ENCODE data around the gene MYEOV. TPM values are rescaled to one million over a fixed set of nuclear protein-coding genes. Genes with fewer than 3 reads are reported as not detected.

Gene MYEOV
- total RNA-seq, 1 experiment from 2014 or later, result 1.4 TPM

GRCh38 chr11:69335007-69335780, 41.2 kb downstream of the MYEOV start:
- DNase-seq (ENCODE audit: low spot score), result no peak

DNA sequence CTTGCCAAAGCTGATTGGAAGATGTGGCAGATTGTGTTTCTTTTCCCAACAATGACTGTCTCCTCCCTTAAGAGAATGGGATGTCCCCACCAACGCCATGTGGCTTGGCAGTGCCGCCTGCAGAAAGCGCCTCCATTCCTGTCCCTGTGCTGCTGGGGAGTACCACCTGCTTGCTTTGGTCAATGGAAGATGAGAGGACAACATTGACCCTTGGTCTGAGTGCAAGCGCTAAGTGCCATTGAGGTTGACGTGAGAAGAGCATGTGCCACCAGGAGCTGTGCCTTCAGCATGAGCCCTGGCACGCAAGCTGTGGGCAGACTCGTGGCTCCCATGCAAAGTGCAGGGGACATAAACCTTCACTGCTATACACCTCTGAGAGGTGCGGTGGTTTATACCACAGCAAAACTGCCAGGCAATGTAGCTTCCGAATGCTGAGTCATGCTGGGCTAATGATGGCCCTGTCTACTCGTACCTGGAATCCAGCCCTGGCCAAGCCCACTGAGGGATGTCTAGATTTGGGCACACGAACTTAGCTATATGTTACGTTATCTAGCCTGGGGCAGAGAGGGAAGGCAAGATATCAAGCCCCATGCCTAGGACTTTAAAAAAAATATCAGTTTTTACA, 41.9 kb downstream of the MYEOV start:
- ChIA-PET CTCF (interaction anchor here (1.0 to 1.3 kb wide), 2 partner anchors 204 to 234 kb away, joined by 3 to 4 read pairs; no protein-coding TSS in a partner anchor), POLR2A (no interaction called here)
- DNase-seq (ENCODE audit: low spot score) (no peak), ATAC-seq (no peak)
- peaks cover 4% of the 10 kb centered on the region; the same call in 1 of the 2 replicates for H3K36me3 Mint-ChIP-seq
- H3K27me3 Mint-ChIP-seq (ENCODE audit: low read depth), result no peaks in the 10 kb centered on the region
- no peak overlapping the region for H3K27ac Mint-ChIP-seq
- peaks cover 11% of the 10 kb centered on the region for H3K4me1 Mint-ChIP-seq
- peak; percentile 72; the same call in 1 of the 2 replicates for TF ChIP-seq NFE2L1 (CRISPR knock-in tag; IDR thresholded peaks at IDR 0.05)
- TF ChIP-seq ZNF138 (CRISPR knock-in tag; conservative IDR thresholded peaks at IDR 0.05), result no peak
- peaks cover 17% of the 10 kb centered on the region for H3K9me3 Mint-ChIP-seq
- no peak overlapping the region for H3K4me3 Mint-ChIP-seq

More at GRCh38 chr11:69335007-69335780, 41.2 kb downstream of the MYEOV start:
- Mint-ChIP-seq H3K27ac (no peak overlapping the region), H3K9me3 (peaks cover 13% of the 10 kb centered on the region), H3K4me3 (no peak overlapping the region), H3K4me1 (peaks cover 13% of the 10 kb centered on the region), H3K36me3 (peaks cover 4% of the 10 kb centered on the region; the same call in 1 of the 2 replicates), H3K27me3 (ENCODE audit: low read depth) (no peaks in the 10 kb centered on the region)
- POLR2A ChIA-PET, result no interaction called here
- CTCF ChIA-PET, result interaction anchor here (1.0 to 1.3 kb wide), 2 partner anchors 204 to 234 kb away, joined by 3 to 4 read pairs; no protein-coding TSS in a partner anchor
- ATAC-seq, result no peak
- TF ChIP-seq ZNF416 (CRISPR knock-in tag; IDR thresholded peaks at IDR 0.05) (no peak), PRDM15 (CRISPR knock-in tag; IDR thresholded peaks at IDR 0.05) (no peak), MYBL2 (CRISPR knock-in tag; IDR thresholded peaks at IDR 0.05) (no peak), EMX1 (CRISPR knock-in tag; IDR thresholded peaks at IDR 0.05) (no peak), NR3C1 (CRISPR knock-in tag; conservative IDR thresholded peaks at IDR 0.05; ENCODE audit: low read depth) (no peak), ESRRA (CRISPR knock-in tag; IDR thresholded peaks at IDR 0.05; ENCODE audit: borderline replicate concordance) (no peak), ZNF121 (CRISPR knock-in tag; IDR thresholded peaks at IDR 0.05) (no peak), ZNF317 (CRISPR knock-in tag; IDR thresholded peaks at IDR 0.05; ENCODE audit: borderline replicate concordance, low read depth) (no peak), ZNF423 (CRISPR knock-in tag; IDR thresholded peaks at IDR 0.05) (no peak), SOX15 (CRISPR knock-in tag; IDR thresholded peaks at IDR 0.05) (no peak)

- DNase-seq (ENCODE audit: low spot score) (no peak), ATAC-seq (no peak)
- Mint-ChIP-seq H3K36me3 (peaks cover 4% of the 10 kb centered on the region; the same call in 1 of the 2 replicates), H3K4me3 (no peak overlapping the region), H3K9me3 (peaks cover 17% of the 10 kb centered on the region), H3K4me1 (peaks cover 12% of the 10 kb centered on the region), H3K27me3 (ENCODE audit: low read depth) (no peaks in the 10 kb centered on the region), H3K27ac (no peak overlapping the region)
- POLR2A ChIA-PET, result no interaction called here
- CTCF ChIA-PET, result no interaction called here
- TF ChIP-seq, protein P1, sequence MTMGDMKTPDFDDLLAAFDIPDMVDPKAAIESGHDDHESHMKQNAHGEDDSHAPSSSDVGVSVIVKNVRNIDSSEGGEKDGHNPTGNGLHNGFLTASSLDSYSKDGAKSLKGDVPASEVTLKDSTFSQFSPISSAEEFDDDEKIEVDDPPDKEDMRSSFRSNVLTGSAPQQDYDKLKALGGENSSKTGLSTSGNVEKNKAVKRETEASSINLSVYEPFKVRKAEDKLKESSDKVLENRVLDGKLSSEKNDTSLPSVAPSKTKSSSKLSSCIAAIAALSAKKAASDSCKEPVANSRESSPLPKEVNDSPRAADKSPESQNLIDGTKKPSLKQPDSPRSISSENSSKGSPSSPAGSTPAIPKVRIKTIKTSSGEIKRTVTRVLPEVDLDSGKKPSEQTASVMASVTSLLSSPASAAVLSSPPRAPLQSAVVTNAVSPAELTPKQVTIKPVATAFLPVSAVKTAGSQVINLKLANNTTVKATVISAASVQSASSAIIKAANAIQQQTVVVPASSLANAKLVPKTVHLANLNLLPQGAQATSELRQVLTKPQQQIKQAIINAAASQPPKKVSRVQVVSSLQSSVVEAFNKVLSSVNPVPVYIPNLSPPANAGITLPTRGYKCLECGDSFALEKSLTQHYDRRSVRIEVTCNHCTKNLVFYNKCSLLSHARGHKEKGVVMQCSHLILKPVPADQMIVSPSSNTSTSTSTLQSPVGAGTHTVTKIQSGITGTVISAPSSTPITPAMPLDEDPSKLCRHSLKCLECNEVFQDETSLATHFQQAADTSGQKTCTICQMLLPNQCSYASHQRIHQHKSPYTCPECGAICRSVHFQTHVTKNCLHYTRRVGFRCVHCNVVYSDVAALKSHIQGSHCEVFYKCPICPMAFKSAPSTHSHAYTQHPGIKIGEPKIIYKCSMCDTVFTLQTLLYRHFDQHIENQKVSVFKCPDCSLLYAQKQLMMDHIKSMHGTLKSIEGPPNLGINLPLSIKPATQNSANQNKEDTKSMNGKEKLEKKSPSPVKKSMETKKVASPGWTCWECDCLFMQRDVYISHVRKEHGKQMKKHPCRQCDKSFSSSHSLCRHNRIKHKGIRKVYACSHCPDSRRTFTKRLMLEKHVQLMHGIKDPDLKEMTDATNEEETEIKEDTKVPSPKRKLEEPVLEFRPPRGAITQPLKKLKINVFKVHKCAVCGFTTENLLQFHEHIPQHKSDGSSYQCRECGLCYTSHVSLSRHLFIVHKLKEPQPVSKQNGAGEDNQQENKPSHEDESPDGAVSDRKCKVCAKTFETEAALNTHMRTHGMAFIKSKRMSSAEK (CRISPR knock-in tag; IDR thresholded peaks at IDR 0.05; ENCODE audit: borderline replicate concordance), result no peak
- no peak for TF ChIP-seq FOXJ3 (CRISPR knock-in tag; IDR thresholded peaks at IDR 0.05; ENCODE audit: borderline replicate concordance)
- TF ChIP-seq, protein P2, sequence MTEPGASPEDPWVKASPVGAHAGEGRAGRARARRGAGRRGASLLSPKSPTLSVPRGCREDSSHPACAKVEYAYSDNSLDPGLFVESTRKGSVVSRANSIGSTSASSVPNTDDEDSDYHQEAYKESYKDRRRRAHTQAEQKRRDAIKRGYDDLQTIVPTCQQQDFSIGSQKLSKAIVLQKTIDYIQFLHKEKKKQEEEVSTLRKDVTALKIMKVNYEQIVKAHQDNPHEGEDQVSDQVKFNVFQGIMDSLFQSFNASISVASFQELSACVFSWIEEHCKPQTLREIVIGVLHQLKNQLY (CRISPR knock-in tag; IDR thresholded peaks at IDR 0.05), result no peak
- TF ChIP-seq, protein P3, sequence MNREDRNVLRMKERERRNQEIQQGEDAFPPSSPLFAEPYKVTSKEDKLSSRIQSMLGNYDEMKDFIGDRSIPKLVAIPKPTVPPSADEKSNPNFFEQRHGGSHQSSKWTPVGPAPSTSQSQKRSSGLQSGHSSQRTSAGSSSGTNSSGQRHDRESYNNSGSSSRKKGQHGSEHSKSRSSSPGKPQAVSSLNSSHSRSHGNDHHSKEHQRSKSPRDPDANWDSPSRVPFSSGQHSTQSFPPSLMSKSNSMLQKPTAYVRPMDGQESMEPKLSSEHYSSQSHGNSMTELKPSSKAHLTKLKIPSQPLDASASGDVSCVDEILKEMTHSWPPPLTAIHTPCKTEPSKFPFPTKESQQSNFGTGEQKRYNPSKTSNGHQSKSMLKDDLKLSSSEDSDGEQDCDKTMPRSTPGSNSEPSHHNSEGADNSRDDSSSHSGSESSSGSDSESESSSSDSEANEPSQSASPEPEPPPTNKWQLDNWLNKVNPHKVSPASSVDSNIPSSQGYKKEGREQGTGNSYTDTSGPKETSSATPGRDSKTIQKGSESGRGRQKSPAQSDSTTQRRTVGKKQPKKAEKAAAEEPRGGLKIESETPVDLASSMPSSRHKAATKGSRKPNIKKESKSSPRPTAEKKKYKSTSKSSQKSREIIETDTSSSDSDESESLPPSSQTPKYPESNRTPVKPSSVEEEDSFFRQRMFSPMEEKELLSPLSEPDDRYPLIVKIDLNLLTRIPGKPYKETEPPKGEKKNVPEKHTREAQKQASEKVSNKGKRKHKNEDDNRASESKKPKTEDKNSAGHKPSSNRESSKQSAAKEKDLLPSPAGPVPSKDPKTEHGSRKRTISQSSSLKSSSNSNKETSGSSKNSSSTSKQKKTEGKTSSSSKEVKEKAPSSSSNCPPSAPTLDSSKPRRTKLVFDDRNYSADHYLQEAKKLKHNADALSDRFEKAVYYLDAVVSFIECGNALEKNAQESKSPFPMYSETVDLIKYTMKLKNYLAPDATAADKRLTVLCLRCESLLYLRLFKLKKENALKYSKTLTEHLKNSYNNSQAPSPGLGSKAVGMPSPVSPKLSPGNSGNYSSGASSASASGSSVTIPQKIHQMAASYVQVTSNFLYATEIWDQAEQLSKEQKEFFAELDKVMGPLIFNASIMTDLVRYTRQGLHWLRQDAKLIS (CRISPR knock-in tag; IDR thresholded peaks at IDR 0.05; ENCODE audit: borderline replicate concordance), result no peak
- TF ChIP-seq ZNF219 (CRISPR knock-in tag; IDR thresholded peaks at IDR 0.05; ENCODE audit: borderline replicate concordance), result no peak
- TF ChIP-seq RORB (CRISPR knock-in tag; IDR thresholded peaks at IDR 0.05), result no peak
- TF ChIP-seq SMAD4 (CRISPR knock-in tag; IDR thresholded peaks at IDR 0.05), result no peak
These were observed 43.3 kb downstream of the MYEOV start for GRCh38 chr11:69337211-69337721.

Measured in WTC11 (cell line).